Stromal cell of bone marrow (primary cell): ENCODE data around the gene RETNLB.

Experiments used
- DNase-seq: peaks from one replicate; pipeline ENCODE4 v3.0.0-alpha.2; 2012; ENCODE audit warnings: low read depth

The RETNLB gene, protein sequence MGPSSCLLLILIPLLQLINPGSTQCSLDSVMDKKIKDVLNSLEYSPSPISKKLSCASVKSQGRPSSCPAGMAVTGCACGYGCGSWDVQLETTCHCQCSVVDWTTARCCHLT

DNA sequence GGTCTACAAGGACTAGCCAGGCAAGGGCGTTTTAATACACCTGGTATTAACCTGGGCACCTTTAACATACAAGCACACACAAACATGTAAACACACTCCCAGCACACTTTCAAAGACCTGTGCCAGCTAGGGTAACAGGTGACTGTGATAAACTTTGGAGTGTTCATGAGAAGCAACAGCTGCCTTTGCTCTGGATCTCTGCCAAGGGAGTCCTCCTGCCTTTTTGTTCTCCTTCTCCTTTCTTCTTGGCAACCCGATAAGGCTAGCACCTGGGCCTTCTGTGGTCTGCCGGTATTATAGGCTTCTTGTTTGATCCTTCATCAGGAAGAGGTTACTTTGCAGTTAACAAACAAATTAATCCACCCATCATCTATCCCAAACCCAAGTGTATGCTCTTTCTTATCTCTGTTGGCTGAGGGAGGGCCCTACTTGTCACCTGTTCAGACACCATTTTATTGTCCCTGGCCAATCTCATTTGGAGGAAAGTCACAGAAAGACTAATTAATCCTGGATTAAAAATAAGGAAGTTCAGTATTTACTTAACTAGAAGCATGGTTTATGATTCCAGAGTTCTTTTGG lies at the start of gene RETNLB:
TSS of gene RETNLB (minus strand) at position 7 of the 579 bp plus-strand sequence. CDS start 225 bp downstream, outside the sequence.
- DNase-seq, result no peak

GRCh38 chr3:108806316-108806715 lies 49.1 kb upstream of the RETNLB start:
- no peak for DNase-seq

DNA sequence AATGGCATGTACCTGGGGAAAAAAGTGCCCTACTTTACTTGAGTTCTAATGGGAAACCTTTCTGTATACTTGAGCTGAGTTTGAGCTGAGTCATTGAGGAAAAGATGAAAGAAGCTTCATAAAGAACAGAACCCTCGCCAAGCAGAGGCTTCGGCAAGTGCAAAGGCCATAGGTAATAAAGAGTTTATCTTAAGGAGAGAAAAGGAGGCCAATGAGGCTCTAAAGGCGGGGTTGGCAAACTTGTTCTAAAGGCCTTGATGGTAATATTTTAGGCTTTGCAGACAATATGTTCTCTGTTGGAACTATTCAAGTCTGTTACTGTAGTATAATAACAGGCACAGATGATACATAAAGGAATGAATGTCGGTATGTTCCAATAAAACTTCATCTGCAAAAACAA lies 47.8 kb upstream of the RETNLB start:
- no peak for DNase-seq

DNA sequence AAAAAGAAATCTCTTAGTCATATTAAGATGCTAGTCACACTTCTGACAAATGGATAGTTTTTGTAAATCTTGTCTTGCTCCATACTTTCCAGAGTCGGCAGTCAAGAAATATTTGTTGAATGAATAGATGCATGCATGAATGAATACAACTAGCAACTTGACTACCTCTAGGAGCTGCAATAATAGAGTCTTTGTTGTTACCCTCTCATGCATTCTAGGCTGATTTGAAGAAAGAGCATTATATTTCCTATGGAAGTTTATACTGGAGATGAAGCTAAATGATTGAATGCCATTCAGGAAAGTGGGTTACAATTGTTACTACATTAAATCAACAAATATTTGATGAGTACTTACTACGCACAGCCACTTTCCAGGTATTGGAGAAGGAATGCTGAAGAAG lies 47.2 kb upstream of the RETNLB start:
- no peak for DNase-seq

- no peak for DNase-seq
These were observed 34.3 kb upstream of the RETNLB start for GRCh38 chr3:108791473-108791872.

GRCh38 chr3:108780235-108780634 lies 23.0 kb upstream of the RETNLB start:
- DNase-seq, result no peak

DNA sequence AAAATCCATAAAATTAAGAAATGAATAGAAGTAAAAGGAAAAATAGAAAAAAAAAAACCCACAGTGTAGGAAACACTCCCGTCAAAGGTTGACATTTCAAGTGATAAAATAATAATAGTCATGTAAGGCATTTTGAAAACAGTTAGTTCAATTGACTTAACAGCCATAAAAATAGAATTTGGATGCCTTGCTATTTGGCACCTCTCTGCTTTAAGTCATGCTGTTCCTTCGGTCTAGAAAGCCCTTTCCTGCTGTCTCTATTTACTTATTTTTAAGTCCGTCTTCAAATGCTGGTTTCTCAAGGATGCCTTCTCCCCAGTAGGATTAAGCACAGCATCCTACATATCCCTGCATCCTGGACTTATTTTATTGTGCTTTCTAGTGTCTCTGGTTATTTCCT lies 22.3 kb upstream of the RETNLB start:
- no peak for DNase-seq

DNA sequence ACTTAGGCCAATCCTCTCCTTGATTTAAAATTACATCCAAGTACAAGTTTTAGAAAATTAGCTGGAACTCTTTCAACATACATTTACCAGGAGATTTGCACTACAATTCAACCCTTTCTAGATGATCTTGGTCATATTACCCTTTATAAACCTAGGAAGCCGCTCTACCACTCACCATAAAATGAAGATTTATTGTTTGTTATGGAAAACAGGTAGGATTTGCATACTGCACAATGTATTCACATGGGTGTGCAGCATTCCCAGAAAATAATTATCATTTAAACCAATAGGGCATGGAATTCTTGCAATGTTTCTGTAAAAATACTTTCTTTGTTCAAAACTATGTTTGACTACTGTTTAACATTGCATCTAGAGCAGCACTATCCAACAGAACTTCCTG lies 18.4 kb upstream of the RETNLB start:
- DNase-seq, result no peak

DNA sequence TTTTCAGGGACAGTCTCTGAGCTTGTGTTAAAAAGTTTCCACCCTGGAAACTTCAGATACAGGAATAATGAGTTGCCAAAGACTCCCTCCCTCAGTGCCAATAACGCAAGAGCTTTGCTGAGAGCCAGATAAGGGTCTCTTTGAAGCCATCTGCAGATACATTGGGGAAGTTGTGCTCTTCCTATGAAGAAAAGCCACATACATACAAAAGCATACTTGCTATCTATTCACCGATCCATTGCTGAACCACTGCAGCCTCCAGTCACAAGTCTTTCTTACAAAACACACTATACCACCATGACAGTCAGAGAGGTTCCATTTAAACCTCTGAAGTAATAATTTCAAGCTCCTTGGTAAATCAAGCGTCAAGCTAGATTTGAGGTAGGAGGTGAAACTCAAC lies 10.0 kb upstream of the RETNLB start:
- no peak for DNase-seq

DNA sequence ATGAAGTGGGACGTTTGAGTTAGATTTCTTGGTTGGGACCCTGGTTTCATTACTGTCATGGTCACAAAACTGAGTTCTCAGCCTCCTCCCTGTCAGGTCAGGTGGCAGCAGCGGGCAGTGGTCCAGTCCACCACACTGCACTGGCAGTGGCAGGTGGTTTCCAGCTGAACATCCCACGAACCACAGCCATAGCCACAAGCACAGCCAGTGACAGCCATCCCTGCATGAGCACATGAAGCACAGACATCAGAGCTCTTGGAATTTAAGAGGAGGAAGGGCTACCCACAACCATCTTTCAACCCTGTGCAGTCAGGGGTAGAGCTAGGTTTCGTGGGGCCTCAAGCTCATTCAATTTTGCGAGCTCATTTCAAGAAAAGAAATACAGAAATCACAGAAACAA lies 1.5 kb downstream of the RETNLB start:
- no peak for DNase-seq

DNA sequence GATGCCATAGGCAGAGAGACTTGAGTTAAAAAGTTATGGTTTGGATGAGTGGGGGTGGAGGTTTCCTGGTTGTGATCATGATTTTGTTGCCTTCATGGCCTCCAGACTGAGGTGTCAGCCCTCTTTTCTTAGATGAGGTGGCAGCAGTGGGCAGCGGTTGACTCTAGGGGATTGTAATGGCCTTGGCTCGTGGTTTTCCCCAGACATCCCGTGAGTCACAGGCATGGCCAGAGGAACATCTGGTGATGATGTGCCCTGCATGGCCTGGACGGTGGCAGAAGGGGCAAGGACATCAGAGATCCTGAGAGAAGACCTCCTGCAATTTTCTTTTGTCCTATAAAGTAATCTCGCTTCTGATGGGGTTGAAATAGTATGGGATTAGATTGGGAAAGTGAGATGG lies 12.4 kb downstream of the RETNLB start:
- no peak for DNase-seq

DNA sequence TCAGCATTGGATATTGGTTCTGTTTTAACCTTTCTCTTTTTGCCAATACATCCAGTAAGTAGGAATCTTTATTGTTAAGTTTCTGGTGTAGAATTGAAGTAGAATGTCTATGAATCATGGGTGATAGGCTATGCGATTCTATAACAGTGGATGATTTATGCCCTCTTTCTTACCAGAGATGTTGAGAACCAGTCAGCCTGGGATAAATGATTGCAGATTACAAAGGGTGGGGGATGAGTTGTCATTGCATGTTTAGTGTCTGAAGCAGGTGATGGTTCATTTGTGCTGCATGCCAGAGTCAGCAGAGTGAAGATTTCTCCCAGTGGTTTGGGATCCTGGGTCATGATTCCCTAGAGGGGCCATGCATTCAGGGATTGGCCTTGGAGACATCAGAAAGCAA lies 14.3 kb downstream of the RETNLB start:
- DNase-seq, result no peak

DNA sequence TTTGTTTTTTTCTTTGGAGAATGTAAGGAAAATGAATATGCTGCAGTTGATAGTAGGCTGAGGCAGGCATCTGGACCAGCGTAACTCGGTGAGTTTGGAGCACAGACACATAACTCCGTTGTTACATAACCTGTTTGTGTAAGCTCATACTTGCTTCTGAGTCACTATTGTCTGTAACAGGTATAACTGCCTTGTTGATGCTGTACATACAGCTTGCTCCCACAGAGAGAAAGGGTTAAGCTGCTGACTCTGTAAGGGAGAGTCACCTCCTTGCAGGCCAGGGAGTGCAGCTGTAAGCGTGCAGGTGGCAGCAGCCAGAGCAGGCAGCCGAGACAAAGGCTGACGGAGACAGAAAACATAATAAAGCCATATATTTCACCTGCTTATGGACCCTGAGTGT lies 20.4 kb downstream of the RETNLB start:
- DNase-seq, result no peak

DNA sequence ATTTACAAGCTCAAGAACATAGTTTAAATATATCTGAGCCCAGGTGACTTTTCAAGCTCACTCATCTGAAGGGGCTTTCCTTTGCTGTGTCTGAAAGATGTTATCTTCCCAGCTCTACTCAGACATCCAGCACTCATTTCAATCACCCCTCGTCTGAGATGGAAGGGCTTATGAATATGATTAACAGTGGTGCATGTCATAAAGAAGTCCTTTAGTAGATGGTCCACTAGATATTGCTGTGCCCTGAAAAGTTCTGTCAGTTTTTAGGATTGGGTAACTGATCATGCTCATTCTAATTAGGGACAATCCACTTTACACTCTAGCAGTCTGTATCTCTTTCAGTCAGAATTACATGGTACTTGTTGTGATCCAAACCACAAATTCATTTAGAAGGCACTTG lies 28.3 kb downstream of the RETNLB start:
- DNase-seq, result no peak

- no peak for DNase-seq
These were observed 29.1 kb downstream of the RETNLB start for GRCh38 chr3:108728105-108728504.

DNA sequence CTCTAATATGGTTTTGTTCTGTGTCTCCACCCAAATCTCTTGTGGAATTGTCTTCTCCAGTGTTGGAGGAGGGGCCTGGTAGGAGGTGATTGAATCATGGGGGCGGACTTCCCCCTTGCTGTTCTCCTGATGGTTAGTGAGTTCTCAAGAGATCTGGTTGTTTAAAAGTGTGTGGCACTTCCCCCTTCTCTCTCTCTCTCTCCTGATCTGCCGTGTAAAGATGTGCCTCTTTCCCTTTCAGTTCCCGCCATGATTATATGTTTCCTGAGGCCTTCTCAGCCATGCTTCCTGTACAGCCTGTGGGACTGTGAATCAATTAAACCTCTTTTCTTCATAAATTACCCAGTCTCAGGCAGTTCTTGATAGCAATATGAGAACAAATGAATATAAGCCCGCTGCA lies 33.1 kb downstream of the RETNLB start:
- no peak for DNase-seq

- DNase-seq, result no peak
These were observed 34.5 kb downstream of the RETNLB start for GRCh38 chr3:108722724-108723123.

- no peak for DNase-seq
These were observed 37.9 kb downstream of the RETNLB start for GRCh38 chr3:108719178-108719806.

- DNase-seq, result no peak
These were observed 38.8 kb downstream of the RETNLB start for GRCh38 chr3:108718454-108718853.

DNA sequence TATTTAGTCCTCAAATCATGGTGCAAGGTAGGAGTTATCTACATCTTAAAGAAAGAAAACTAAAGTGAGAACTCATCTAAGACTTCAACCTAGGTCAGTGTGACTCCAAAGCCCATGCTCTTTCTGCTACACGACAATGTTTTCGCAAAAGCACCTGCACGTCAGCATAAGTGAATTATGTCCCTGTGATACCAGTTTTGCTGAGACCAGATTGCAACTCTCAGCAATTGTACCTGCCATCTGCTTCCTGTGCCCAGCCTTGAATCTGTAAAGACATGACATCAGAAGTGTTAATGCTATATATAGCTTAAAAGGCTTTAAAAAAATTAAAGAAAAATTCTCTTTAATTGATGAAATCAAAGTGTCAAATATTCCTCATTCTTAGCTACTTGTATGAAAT lies 43.4 kb downstream of the RETNLB start:
- no peak for DNase-seq

DNA sequence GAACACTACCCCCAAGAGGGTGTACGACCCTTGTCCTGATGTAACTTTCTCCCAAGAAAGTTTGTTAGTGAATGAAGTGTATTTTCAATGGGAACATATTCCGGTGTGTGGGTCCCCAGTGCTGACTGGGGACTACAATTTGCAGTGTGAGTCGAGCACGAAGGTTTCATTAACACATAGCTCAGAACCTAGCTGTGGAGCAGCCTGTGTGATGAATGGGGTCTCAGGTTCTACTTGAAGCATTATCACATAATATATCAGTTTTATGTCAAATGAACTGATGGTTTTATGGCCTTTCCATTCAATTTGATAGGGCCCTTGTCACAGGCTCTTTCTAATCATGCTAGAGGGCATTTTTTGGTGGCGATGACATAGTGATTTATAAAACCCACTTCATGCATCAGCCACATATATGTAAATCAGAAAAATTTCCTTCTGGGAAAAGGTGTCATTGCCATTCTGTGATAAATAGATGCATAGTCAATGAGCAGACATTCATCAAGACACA lies 44.1 kb downstream of the RETNLB start:
- DNase-seq, result no peak
